Coronary artery (tissue), 2 donors: ENCODE measurements around the gene KLF15.
A peak's percentile ranks its signal among the peaks of the same experiment; 100 is the strongest.

Experiments used
- DNase-seq: peaks from one replicate; pipeline ENCODE4 v3.0.0-alpha.2; 2017; ENCODE audit warnings: low spot score
- H3K27ac ChIP-seq, 2 donors: fragments of 200-600 bp; sonication (generic); one replicate each; pipeline ENCODE4 v1.5.1; 2016 to 2019
- H3K4me3 ChIP-seq: fragments of 200-600 bp; sonication (generic); 2 replicates; pipeline ENCODE4 v1.5.1; 2016; ENCODE audit warnings: mild to moderate bottlenecking, moderate library complexity
- CTCF ChIP-seq: fragments of 200-600 bp; sonication (generic); IDR thresholded peaks from one replicate; pipeline ENCODE4 v1.5.1; 2019; ENCODE audit warnings: antibody characterized with exemption

The KLF15 gene

GRCh38 chr3:126389112-126389793 is 32.0 kb upstream of the KLF15 start:
- Histone ChIP-seq H3K27ac (peak overlapping the region; percentile 81 to 89), H3K4me3 (peak overlapping the region; percentile 65)
- peak; percentile 97 for DNase-seq
- TF ChIP-seq CTCF, result peak; percentile 98

- Histone ChIP-seq H3K27ac (no peak overlapping the region), H3K4me3 (no peak overlapping the region)
- DNase-seq, result no peak
- no peak for TF ChIP-seq CTCF
Measured at GRCh38 chr3:126381966-126382365, 24.8 kb upstream of the KLF15 start.

- no peak overlapping the region for H3K4me3 ChIP-seq
- DNase-seq, result no peak
- H3K27ac ChIP-seq, result no peak overlapping the region
- TF ChIP-seq CTCF, result no peak
Measured at GRCh38 chr3:126380011-126380768, 23.0 kb upstream of the KLF15 start.

GRCh38 chr3:126378341-126378751 is 21.1 kb upstream of the KLF15 start:
- TF ChIP-seq CTCF, result no peak
- Histone ChIP-seq H3K4me3 (no peak overlapping the region), H3K27ac (no peak overlapping the region)
- DNase-seq, result no peak

GRCh38 chr3:126377211-126377610 is 20.0 kb upstream of the KLF15 start:
- no peak for TF ChIP-seq CTCF
- Histone ChIP-seq H3K27ac (no peak overlapping the region), H3K4me3 (no peak overlapping the region)
- no peak for DNase-seq

- H3K4me3 ChIP-seq, result no peak overlapping the region
- no peak for DNase-seq
- no peak for TF ChIP-seq CTCF
- H3K27ac ChIP-seq, result peak overlapping the region in 1 of 2 donors; percentile 52
Measured at GRCh38 chr3:126376444-126376843, 19.2 kb upstream of the KLF15 start.

- TF ChIP-seq CTCF, result no peak
- DNase-seq, result no peak
- Histone ChIP-seq H3K4me3 (no peak overlapping the region), H3K27ac (peak overlapping the region in 1 of 2 donors; percentile 52)
Measured at GRCh38 chr3:126375835-126376331, 18.7 kb upstream of the KLF15 start.
